Measurements from ENCODE around the gene TCEA2. TPM values are rescaled to one million over a fixed set of nuclear protein-coding genes. Genes with fewer than 3 reads are reported as not detected.

The TCEA2 gene
- total RNA-seq, 4 donors from 2014 or later, result 5.6 to 94.3 (median 14.8) TPM

DNA sequence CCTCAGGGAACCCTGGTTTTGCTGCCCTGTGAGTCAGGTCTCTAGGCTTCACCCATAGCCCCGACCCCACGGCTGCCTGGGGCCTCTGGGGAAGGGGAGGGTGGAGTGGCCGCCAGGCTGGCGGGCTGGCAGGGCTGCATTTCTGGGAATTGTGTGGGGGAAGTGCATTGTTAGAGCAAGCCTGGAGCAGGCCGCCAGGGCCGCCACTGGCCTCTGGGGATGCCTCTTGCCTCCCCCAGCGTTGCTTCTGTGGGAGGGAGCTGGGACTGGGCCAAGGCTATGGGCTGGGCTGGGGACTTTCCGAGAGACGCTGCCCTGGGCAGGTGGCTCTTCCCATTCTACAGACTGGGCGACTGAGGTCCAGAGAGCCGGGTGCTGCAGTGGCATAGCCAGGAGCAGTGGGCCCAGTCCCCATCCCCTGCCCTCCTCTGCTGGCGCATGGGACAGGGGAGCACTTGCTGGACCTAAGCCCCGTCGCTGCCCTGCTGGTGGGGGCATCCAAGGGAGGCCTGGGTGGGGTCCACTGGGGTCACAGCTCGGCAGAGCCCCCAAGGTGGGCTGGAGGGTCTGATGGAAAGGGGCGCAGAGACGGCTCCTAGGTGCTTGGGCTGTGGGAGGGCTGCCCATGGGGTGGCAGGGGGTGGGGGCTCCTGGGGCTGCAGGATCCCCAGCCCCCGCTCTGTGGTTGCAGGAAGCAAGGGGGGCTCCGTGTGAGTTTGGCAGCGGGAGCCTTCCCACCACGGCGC, 6.9 kb upstream of the TCEA2 start:
- peaks cover 64% of the 10 kb centered on the region for H3K27me3 ChIP-seq
- peak overlapping the region; percentile 8 to 48 (median 36) for H3K27ac ChIP-seq
- H3K4me3 ChIP-seq, result no peak overlapping the region
- H3K36me3 ChIP-seq, result no peaks in the 10 kb centered on the region
- no peak for DNase-seq
- H3K4me1 ChIP-seq, result peaks cover 0 to 5% (median 0%) of the 10 kb centered on the region in 4 donors
- 49% methylated on average over 20 of the region's 22 CpGs; no CpG with 5 or more reads in 1 of the 2 donors for WGBS, 2 donors (ENCODE audit: low coverage in 1 of 2)
- H3K9me3 ChIP-seq, result no peaks in the 10 kb centered on the region
- TF ChIP-seq POLR2AphosphoS5 (IDR thresholded peaks at IDR 0.05) (no peak), POLR2A (IDR thresholded peaks at IDR 0.05) (no peak), EP300 (IDR thresholded peaks at IDR 0.05; ENCODE audit: low read depth) (no peak)
- TF ChIP-seq, protein P1, sequence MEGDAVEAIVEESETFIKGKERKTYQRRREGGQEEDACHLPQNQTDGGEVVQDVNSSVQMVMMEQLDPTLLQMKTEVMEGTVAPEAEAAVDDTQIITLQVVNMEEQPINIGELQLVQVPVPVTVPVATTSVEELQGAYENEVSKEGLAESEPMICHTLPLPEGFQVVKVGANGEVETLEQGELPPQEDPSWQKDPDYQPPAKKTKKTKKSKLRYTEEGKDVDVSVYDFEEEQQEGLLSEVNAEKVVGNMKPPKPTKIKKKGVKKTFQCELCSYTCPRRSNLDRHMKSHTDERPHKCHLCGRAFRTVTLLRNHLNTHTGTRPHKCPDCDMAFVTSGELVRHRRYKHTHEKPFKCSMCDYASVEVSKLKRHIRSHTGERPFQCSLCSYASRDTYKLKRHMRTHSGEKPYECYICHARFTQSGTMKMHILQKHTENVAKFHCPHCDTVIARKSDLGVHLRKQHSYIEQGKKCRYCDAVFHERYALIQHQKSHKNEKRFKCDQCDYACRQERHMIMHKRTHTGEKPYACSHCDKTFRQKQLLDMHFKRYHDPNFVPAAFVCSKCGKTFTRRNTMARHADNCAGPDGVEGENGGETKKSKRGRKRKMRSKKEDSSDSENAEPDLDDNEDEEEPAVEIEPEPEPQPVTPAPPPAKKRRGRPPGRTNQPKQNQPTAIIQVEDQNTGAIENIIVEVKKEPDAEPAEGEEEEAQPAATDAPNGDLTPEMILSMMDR (IDR thresholded peaks at IDR 0.05), result no peak
- intact Hi-C loops (cut with DNase I; ENCODE audit: low total_unique reads) (no loop called here), in situ Hi-C loops (cut with MboI; ENCODE audit: low pct_ligation_motif_present in 1 of 4, low pct_unique_long_range_greater_than_20kb in 1 of 4, low sequenced_read_pairs in 3 of 4) (no loop called here)

- H3K36me3 ChIP-seq, result no peaks in the 10 kb centered on the region
- H3K4me1 ChIP-seq, result peaks cover 0 to 5% (median 0%) of the 10 kb centered on the region in 4 donors
- peaks cover 59% of the 10 kb centered on the region for H3K27me3 ChIP-seq
- intact Hi-C loops (cut with DNase I; ENCODE audit: low total_unique reads), result no loop called here
- no peak overlapping the region for H3K4me3 ChIP-seq
- in situ Hi-C loops (cut with MboI; ENCODE audit: low pct_ligation_motif_present in 1 of 4, low pct_unique_long_range_greater_than_20kb in 1 of 4, low sequenced_read_pairs in 3 of 4), result no loop called here
- no peak for DNase-seq
- TF ChIP-seq POLR2A (IDR thresholded peaks at IDR 0.05) (no peak), POLR2AphosphoS5 (IDR thresholded peaks at IDR 0.05) (no peak), EP300 (IDR thresholded peaks at IDR 0.05; ENCODE audit: low read depth) (no peak)
- TF ChIP-seq, protein P1 (IDR thresholded peaks at IDR 0.05), result no peak
- H3K9me3 ChIP-seq, result no peaks in the 10 kb centered on the region
- peak overlapping the region; percentile 8 to 47 (median 29) for H3K27ac ChIP-seq
- 33% methylated on average over 7 of the region's 7 CpGs; no CpG with 5 or more reads in 1 of the 2 donors for WGBS, 2 donors (ENCODE audit: low coverage in 1 of 2)
Observed at GRCh38 chr20:64056639-64056888, 6.4 kb upstream of the TCEA2 start.

GRCh38 chr20:64056889-64057627, 5.9 kb upstream of the TCEA2 start:
- Histone ChIP-seq H3K4me1 (peaks cover 0 to 6% (median 0%) of the 10 kb centered on the region in 4 donors), H3K27ac (peak overlapping the region; percentile 8 to 47 (median 29)), H3K36me3 (no peaks in the 10 kb centered on the region), H3K27me3 (peaks cover 54% of the 10 kb centered on the region), H3K9me3 (no peaks in the 10 kb centered on the region), H3K4me3 (no peak overlapping the region)
- intact Hi-C loops (cut with DNase I; ENCODE audit: low total_unique reads) (no loop called here), in situ Hi-C loops (cut with MboI; ENCODE audit: low pct_ligation_motif_present in 1 of 4, low pct_unique_long_range_greater_than_20kb in 1 of 4, low sequenced_read_pairs in 3 of 4) (no loop called here)
- no peak for DNase-seq
- TF ChIP-seq POLR2A (IDR thresholded peaks at IDR 0.05) (no peak), POLR2AphosphoS5 (IDR thresholded peaks at IDR 0.05) (no peak), EP300 (IDR thresholded peaks at IDR 0.05; ENCODE audit: low read depth) (no peak)
- TF ChIP-seq, protein P1 (IDR thresholded peaks at IDR 0.05), result no peak
- WGBS, 2 donors (ENCODE audit: low coverage in 1 of 2), result 40 to 49% methylated on average over 1 to 34 of the region's 39 CpGs

DNA sequence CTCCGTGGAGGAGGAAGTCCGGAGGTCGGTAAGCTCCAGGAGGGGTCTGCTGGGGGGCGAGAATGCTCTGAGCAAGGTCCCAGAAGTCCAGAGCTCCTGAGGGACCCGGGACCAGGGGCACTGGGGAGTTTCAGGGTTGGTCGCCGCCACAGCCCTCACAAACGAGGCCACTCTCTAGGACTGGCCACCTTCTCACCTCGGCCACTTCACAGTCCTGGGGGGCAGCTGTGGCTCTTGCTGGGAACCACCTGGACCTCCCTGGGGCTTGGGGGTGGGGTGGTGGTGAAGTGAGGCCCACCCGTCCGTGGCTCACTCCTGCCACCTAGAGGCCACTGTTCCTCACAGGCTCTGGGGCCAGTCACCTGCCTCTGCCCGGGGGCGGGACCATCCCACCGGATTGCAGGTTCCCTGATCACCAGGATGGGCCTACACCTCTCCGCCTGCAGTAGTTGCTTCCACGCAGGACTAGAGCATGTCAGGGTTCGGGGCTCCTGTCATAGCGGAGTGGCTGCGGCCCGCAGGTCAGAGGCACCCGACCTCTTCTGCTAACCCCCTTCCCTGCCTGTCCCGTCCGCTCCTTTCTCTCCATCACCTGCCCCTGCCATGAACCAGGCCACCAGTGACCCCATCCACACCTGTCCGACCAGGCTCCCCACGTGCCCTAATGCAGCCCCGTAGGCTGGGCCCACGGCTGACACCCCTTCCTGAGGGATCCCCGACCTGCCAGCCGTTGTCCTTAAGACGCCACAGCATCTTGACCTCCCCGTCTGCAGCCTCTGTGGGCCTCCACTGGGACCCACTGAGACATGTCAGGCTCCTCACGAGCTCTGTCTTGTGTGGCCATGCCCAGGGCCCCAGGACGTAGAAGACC, 5.1 kb upstream of the TCEA2 start:
- peaks cover 46% of the 10 kb centered on the region for H3K27me3 ChIP-seq
- intact Hi-C loops (cut with DNase I; ENCODE audit: low total_unique reads), result no loop called here
- H3K4me3 ChIP-seq, result no peak overlapping the region
- no peaks in the 10 kb centered on the region for H3K9me3 ChIP-seq
- peak overlapping the region in 2 of 4 donors; percentile 17 to 32 for H3K27ac ChIP-seq
- 30% methylated on average over 30 of the region's 33 CpGs; no CpG with 5 or more reads in 1 of the 2 donors for WGBS, 2 donors (ENCODE audit: low coverage in 1 of 2)
- in situ Hi-C loops (cut with MboI; ENCODE audit: low pct_ligation_motif_present in 1 of 4, low pct_unique_long_range_greater_than_20kb in 1 of 4, low sequenced_read_pairs in 3 of 4), result no loop called here
- H3K36me3 ChIP-seq, result no peaks in the 10 kb centered on the region
- DNase-seq, result peak; percentile 81
- TF ChIP-seq EP300 (IDR thresholded peaks at IDR 0.05; ENCODE audit: low read depth), result no peak
- TF ChIP-seq, protein P1 (IDR thresholded peaks at IDR 0.05), result peak; percentile 72 to 85 (median 83)
- no peak for TF ChIP-seq POLR2AphosphoS5 (IDR thresholded peaks at IDR 0.05)
- no peak for TF ChIP-seq POLR2A (IDR thresholded peaks at IDR 0.05)
- peaks cover 4 to 12% (median 5%) of the 10 kb centered on the region in 4 donors for H3K4me1 ChIP-seq
